Lower leg skin (tissue), 4 donors: ENCODE measurements around the gene INTS11. TPM values are rescaled to one million over a fixed set of nuclear protein-coding genes. Genes with fewer than 3 reads are reported as not detected.

Source experiments
- DNase-seq, 2 donors: peaks; one replicate each; pipeline ENCODE4 v3.0.0-alpha.2; 2019; ENCODE audit warnings: low spot score in 2 of 2
- H3K4me3 ChIP-seq: fragments of 200-600 bp; sonication (generic); 2 replicates; pipeline ENCODE4 v1.5.1; 2017; ENCODE audit warnings: mild to moderate bottlenecking, low read depth; ENCODE audit not compliant: poor library complexity, severe bottlenecking
- CTCF ChIP-seq, 3 donors: fragments of 450-650 bp; IDR thresholded peaks; one replicate each; pipeline ENCODE4 v1.5.1; 2016; ENCODE audit warnings: antibody characterized with exemption in 3 of 3, mild to moderate bottlenecking in 3 of 3, moderate library complexity in 2 of 3
- POLR2A ChIP-seq, 2 donors: fragments of 450-650 bp; IDR thresholded peaks; one replicate each; pipeline ENCODE4 v1.6.1; 2016 to 2017; ENCODE audit warnings: antibody characterized with exemption in 2 of 2, mild to moderate bottlenecking in 1 of 2, moderate library complexity in 1 of 2
- WGBS, 2 donors: methylation state at CpG; one replicate each; pipeline ENCODE4 v1.1.5; 2018; 5-methylcytosine and 5-hydroxymethylcytosine counted together
- intact Hi-C: fragments of 100-400 bp; cut with DNase I; formaldehyde crosslinking; loops from one replicate; pipeline ENCODE4 v1.15.0; 2023; ENCODE audit warnings: low total_unique reads
- total RNA-seq, 4 donors: library from RNA; depleted of rRNA; stranded (reverse); fragments of >200 nt; gene quantifications; one replicate each; pipeline ENCODE4 v1.1.0, GENCODE V29; 2016

The INTS11 gene
- total RNA-seq, 4 donors from 2014 or later, result 101 to 185 (median 105) TPM

- intact Hi-C loops, result no loop called here
- TF ChIP-seq CTCF (IDR thresholded peaks at IDR 0.05) (no peak), POLR2A (IDR thresholded peaks at IDR 0.05) (no peak)
- no peak for DNase-seq
- peak overlapping the region; percentile 70 for H3K4me3 ChIP-seq
- 0 to 1% methylated on average over 25 to 27 of the region's 41 CpGs for whole genome bisulfite sequencing, 2 donors
Measured at GRCh38 chr1:1324084-1324523, 356 bp downstream of the INTS11 start.

GRCh38 chr1:1322952-1323351 is 1.5 kb downstream of the INTS11 start:
- WGBS, 2 donors, result 84 to 91% methylated on average over 10 of the region's 10 CpGs
- no peak for DNase-seq
- TF ChIP-seq POLR2A (IDR thresholded peaks at IDR 0.05) (no peak), CTCF (IDR thresholded peaks at IDR 0.05) (no peak)
- intact Hi-C loops, result no loop called here
- no peak overlapping the region for H3K4me3 ChIP-seq

DNA sequence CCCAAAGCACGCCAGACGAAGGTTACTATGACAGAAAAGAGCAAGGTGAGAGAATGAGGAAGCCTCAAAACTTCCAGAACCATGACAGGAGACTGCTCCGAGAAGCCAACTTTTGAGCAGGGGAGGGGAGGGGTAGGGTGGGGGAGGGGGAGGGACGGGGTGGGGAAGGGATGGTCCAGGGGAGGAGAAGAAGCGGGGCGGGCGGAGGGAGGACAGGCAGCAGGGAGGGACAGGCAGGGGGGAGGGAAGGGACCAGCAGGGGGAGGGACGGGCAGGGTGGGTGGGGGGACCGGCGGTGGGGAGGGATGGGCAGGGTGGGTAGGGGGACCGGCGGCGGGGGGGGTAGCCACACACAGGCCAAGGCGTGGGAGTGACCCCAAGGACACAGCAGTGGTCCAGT is 2.0 kb downstream of the INTS11 start:
- DNase-seq, result no peak
- no peak for TF ChIP-seq POLR2A (IDR thresholded peaks at IDR 0.05)
- intact Hi-C loops, result no loop called here
- H3K4me3 ChIP-seq, result no peak overlapping the region
- WGBS, 2 donors, result 86 to 87% methylated on average over 8 to 9 of the region's 14 CpGs

DNA sequence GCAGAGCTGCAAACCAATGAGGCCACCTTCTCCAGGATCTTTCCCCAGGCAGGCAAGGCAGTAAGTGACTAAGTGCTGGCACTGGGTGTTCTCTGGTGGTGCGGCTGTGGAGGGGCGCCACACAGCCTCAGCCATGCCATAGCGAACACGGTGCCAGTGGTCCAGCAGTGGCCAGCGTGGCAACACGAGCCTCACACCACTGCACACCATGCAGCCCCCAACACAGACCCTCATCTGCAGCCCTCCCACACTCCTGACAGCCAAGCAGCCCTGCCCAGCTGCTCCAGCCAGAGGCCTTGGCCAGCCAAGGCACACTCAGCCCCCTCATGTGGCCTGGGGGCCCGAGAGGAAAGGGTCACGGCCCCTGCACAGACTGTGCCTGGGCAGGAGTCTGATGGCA is 3.0 kb downstream of the INTS11 start:
- WGBS, 2 donors, result 85 to 93% methylated on average over 3 to 8 of the region's 8 CpGs
- TF ChIP-seq CTCF (IDR thresholded peaks at IDR 0.05), result no peak
- no peak for TF ChIP-seq POLR2A (IDR thresholded peaks at IDR 0.05)
- no peak overlapping the region for H3K4me3 ChIP-seq
- intact Hi-C loops, result no loop called here
- no peak for DNase-seq

- WGBS, 2 donors, result 74 to 82% methylated on average over 12 to 13 of the region's 23 CpGs
- DNase-seq, result no peak
- H3K4me3 ChIP-seq, result no peak overlapping the region
- no peak for TF ChIP-seq POLR2A (IDR thresholded peaks at IDR 0.05)
- no peak for TF ChIP-seq CTCF (IDR thresholded peaks at IDR 0.05)
- intact Hi-C loops, result no loop called here
Measured at GRCh38 chr1:1320666-1321448, 3.6 kb downstream of the INTS11 start.

- no peak for DNase-seq
- WGBS, 2 donors, result 90 to 91% methylated on average over 13 of the region's 13 CpGs
- H3K4me3 ChIP-seq, result no peak overlapping the region
Measured at GRCh38 chr1:1319646-1319941, 4.9 kb downstream of the INTS11 start.

More at GRCh38 chr1:1319646-1319941, 4.9 kb downstream of the INTS11 start:
- intact Hi-C loops, result no loop called here
- TF ChIP-seq POLR2A (IDR thresholded peaks at IDR 0.05) (no peak), CTCF (IDR thresholded peaks at IDR 0.05) (no peak)
